Measurements from ENCODE around the gene UBE2D4.

Gene UBE2D4

GRCh38 chr7:43925984-43926797 lies at the start of gene UBE2D4:
Gene UBE2D4 (plus strand): TSS chr7:43926436. CDS start chr7:43926533, 97 bp downstream.
- no peak for TF ChIP-seq JUND (IDR thresholded peaks at IDR 0.05; ENCODE audit: low read depth)
- peak; percentile 94 to 95 for DNase-seq (ENCODE audit: low read depth in 1 of 2, low spot score in 1 of 2)
- in situ Hi-C loops (cut with HindIII; ENCODE audit: low pct_unique_long_range_greater_than_20kb, low sequenced_read_pairs): no loop called here

- in situ Hi-C loops (cut with HindIII; ENCODE audit: low pct_unique_long_range_greater_than_20kb, low sequenced_read_pairs): no loop called here
- no peak for DNase-seq (ENCODE audit: low read depth in 1 of 2, low spot score in 1 of 2)
These were observed 49.1 kb upstream of the UBE2D4 start for GRCh38 chr7:43876976-43877745.

DNA sequence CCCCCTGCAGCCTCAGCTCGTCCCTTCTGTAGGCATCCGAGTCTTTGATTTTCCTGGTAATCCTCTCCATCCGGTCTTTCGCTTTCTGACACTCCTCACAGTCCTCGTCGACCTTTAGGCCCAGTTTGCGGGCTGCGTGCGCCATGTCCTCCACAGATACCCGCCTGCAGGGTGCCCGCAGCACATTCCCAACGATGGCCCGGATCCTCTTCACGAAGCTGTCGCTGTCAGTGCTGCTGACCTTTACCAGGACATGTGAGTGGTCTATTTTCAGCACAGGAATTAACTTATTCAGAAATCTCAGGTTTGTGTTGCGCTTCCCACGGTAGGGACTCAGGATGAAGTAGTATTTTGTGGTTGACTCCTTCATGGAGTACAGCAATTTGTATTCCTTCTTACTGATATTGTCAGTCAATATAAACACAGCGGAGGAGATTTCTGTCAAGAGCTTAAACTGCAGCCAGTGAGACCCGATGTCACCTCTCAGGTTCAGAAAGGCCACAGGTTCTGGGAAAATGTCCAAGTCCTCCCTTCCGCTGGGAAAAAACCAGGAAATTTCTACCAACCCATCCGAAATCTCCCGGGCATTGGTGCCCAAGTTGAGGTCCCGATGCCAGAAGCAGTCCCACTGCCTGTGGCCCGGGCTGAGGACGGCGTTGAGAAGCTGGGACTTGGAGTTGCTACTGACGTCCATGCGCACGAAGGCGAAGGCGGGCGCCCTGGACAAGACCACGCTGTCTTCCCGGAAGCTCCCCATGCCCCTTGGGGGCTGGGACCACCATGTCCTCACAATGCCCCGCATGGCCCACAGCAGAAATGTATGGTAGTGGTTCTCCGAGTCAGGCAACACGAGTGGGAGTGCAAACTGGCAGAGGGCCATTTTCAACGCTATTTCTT lies 48.0 kb upstream of the UBE2D4 start:
- in situ Hi-C loops (cut with HindIII; ENCODE audit: low pct_unique_long_range_greater_than_20kb, low sequenced_read_pairs): no loop called here
- no peak for TF ChIP-seq JUND (IDR thresholded peaks at IDR 0.05; ENCODE audit: low read depth)

More at GRCh38 chr7:43876976-43877745, 49.1 kb upstream of the UBE2D4 start:
- TF ChIP-seq JUND (IDR thresholded peaks at IDR 0.05; ENCODE audit: low read depth): no peak

GRCh38 chr7:43878867-43879266 lies 47.4 kb upstream of the UBE2D4 start:
- DNase-seq (ENCODE audit: low read depth in 1 of 2, low spot score in 1 of 2): no peak
- in situ Hi-C loops (cut with HindIII; ENCODE audit: low pct_unique_long_range_greater_than_20kb, low sequenced_read_pairs): no loop called here
- no peak for TF ChIP-seq JUND (IDR thresholded peaks at IDR 0.05; ENCODE audit: low read depth)

More for the DNA sequence above, 48.0 kb upstream of the UBE2D4 start:
- no peak for DNase-seq (ENCODE audit: low read depth in 1 of 2, low spot score in 1 of 2)

DNA sequence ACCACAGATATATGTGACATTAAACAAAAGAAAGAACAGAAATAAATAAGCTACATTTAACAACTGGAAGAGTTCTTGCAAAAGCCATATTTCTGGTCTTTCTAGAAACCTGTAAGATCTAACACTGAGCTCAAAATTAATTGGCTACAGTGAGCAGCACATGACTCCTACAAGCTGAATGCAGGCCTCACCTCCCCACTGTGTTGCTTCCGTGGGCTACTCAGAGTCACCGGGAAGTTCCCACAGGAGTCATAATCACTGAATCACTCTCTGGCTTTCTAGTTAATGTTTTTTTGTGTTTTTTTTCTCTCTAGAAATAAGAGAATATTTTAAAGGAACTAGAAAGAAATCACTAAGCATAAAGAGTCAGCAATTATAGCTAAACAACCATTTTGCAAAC lies 46.8 kb upstream of the UBE2D4 start:
- in situ Hi-C loops (cut with HindIII; ENCODE audit: low pct_unique_long_range_greater_than_20kb, low sequenced_read_pairs): no loop called here
- DNase-seq (ENCODE audit: low read depth in 1 of 2, low spot score in 1 of 2): no peak
- TF ChIP-seq JUND (IDR thresholded peaks at IDR 0.05; ENCODE audit: low read depth): no peak

DNA sequence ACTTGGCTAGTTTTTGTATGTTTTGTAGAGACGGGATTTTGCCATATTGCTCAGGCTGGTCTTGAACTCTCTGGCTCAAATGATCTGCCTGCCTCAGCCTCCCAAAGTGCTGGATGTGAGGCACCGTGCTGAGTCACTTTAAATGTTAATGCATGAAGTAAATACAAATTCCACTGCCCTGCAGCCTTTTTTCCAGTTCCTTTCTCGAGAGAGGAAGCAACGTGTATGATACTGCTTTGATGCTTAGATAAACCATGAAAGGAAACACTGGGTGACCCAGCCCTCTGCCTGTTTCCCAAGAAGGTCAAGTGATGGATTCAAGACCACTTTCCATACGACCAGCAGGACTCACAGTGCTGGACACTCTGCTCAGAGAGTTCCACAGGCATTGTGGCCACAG lies 45.6 kb upstream of the UBE2D4 start:
- TF ChIP-seq JUND (IDR thresholded peaks at IDR 0.05; ENCODE audit: low read depth): no peak
- in situ Hi-C loops (cut with HindIII; ENCODE audit: low pct_unique_long_range_greater_than_20kb, low sequenced_read_pairs): no loop called here
- DNase-seq (ENCODE audit: low read depth in 1 of 2, low spot score in 1 of 2): no peak

DNA sequence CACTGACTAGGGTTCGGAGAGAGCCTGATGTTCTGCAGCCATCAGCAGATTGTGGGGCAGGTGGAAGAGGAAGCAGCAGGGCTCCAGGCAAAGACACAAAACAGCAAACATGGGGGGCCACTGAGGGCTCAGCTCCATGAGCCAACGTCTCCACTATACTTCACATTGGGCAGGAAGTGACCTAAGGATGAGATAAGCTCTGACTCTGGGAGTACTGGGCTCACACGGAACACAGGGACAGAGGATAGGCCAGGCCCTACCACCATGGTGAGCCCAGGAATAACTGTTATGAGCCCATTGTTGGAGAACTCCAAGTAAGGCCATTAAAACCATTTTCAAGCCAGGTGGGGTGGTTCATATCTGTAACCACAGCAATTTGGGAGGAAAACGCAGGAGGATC lies 42.0 kb upstream of the UBE2D4 start:
- no peak for TF ChIP-seq JUND (IDR thresholded peaks at IDR 0.05; ENCODE audit: low read depth)
- in situ Hi-C loops (cut with HindIII; ENCODE audit: low pct_unique_long_range_greater_than_20kb, low sequenced_read_pairs): no loop called here

DNA sequence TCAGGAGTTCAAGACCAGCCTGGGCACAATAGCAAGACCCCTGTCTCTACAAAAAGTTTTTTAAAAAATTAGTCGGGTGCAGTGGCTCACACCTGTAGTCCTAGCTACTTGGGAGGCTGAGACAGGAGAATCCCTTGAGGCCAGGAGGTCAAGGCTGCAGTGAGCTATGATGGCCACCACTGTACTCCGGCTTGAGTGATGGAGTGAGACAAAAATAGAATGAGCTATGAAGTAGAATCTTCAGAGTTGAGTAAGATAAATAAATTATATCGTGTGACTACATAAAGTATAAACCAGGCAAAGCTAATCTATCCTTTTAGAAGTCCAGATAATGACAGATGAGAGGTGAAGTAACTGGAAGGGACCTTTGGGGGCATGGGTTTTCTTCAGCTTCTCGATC lies 41.6 kb upstream of the UBE2D4 start:
- no peak for TF ChIP-seq JUND (IDR thresholded peaks at IDR 0.05; ENCODE audit: low read depth)
- DNase-seq (ENCODE audit: low read depth in 1 of 2, low spot score in 1 of 2): no peak
- in situ Hi-C loops (cut with HindIII; ENCODE audit: low pct_unique_long_range_greater_than_20kb, low sequenced_read_pairs): no loop called here

More for the DNA sequence above, 42.0 kb upstream of the UBE2D4 start:
- DNase-seq (ENCODE audit: low read depth in 1 of 2, low spot score in 1 of 2): no peak

DNA sequence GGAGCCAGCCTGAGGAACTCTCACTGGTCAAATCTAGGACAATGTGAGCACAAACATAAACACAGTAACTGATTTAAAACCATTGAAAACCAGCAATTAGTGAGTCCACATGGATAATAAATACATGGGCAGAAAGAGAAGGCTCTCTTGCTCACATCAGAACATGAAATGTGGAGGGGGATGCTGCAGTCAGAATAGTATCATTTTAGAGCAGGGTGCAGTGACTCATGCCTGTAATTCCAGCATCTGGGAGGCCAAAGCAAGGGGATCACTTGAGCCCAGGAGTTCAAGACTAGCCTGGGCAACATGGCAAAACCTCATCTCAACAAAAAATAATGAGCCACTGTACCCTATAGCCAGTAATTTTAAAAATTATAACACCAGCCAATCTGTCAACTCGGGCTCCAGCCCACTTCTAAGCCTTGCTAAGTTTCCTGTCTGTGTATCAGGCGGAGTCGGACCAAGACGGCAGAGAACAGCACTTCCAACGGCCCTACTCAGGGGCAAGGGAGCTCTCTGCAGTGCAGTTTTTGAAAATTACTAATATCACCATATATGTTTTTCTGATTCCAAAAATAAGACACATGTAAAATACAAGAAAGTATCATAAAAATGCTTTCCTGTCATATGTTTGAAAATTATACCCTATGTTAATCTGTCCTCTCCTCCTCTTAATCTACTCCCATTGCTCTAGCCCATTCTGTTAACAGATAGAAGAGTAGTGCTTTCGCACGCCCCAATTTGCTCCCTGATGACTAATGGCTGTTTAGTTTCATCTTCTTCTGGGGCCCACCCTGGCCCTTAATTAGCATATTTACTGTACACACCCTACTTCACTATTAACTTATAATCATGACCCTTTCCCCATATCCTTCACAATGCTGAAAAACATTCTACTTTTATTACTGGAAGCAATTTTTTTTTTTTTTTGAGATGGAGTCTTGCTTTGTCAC lies 37.0 kb upstream of the UBE2D4 start:
- TF ChIP-seq JUND (IDR thresholded peaks at IDR 0.05; ENCODE audit: low read depth): no peak
- in situ Hi-C loops (cut with HindIII; ENCODE audit: low pct_unique_long_range_greater_than_20kb, low sequenced_read_pairs): no loop called here
- DNase-seq (ENCODE audit: low read depth in 1 of 2, low spot score in 1 of 2): no peak

GRCh38 chr7:43890468-43890867 lies 35.8 kb upstream of the UBE2D4 start:
- no peak for TF ChIP-seq JUND (IDR thresholded peaks at IDR 0.05; ENCODE audit: low read depth)
- in situ Hi-C loops (cut with HindIII; ENCODE audit: low pct_unique_long_range_greater_than_20kb, low sequenced_read_pairs): no loop called here
- DNase-seq (ENCODE audit: low read depth in 1 of 2, low spot score in 1 of 2): no peak
